GM23338 (cell line): ENCODE results near the gene HNF4A. TPM values are rescaled to one million over a fixed set of nuclear protein-coding genes. Genes with fewer than 3 reads are reported as not detected.

Source experiments
- ATAC-seq: fragments of 200-7000 bp; cut with Tn5 transposase; 3 replicates; pipeline ENCODE4 v1.9.1; 2020
- DNase-seq: peaks from one replicate; pipeline ENCODE4 v3.0.0-alpha.2; 2015; ENCODE audit warnings: low spot score
- H2AFZ ChIP-seq: fragments of 200-600 bp; sonication (generic); 2 replicates; pipeline ENCODE4 v1.8.0; 2016; ENCODE audit warnings: antibody characterized with exemption, mild to moderate bottlenecking, moderate library complexity
- H3F3A ChIP-seq: fragments of 200-600 bp; sonication (generic); replicated peaks from 2 replicates; pipeline ENCODE4 v1.8.0; 2017; ENCODE audit warnings: antibody characterized with exemption, mixed run types, low read depth
- H3K27ac ChIP-seq: fragments of 200-600 bp; sonication (generic); 2 replicates; pipeline ENCODE4 v1.6.1; 2016; ENCODE audit warnings: low read depth
- H3K27me3 ChIP-seq: fragments of 200-600 bp; sonication (generic); 2 replicates; pipeline ENCODE4 v1.8.0; 2016; ENCODE audit warnings: mild to moderate bottlenecking, mixed run types, moderate library complexity; ENCODE audit not compliant: insufficient read depth
- H3K36me3 ChIP-seq: fragments of 200-600 bp; sonication (generic); 2 replicates; pipeline ENCODE4 v1.8.0; 2016; ENCODE audit warnings: mild to moderate bottlenecking; ENCODE audit not compliant: insufficient read depth
- H3K4me1 ChIP-seq: fragments of 200-600 bp; sonication (generic); 2 replicates; pipeline ENCODE4 v1.8.0; 2016; ENCODE audit warnings: mild to moderate bottlenecking, moderate library complexity; ENCODE audit not compliant: insufficient read depth
- H3K4me2 ChIP-seq: fragments of 200-600 bp; sonication (generic); 2 replicates; pipeline ENCODE4 v1.7.1; 2017; ENCODE audit warnings: mixed run types
- H3K4me3 ChIP-seq: fragments of 200-600 bp; sonication (generic); 2 replicates; pipeline ENCODE4 v1.6.1; 2016; ENCODE audit warnings: mixed run types
- H3K79me2 ChIP-seq: fragments of 200-600 bp; sonication (generic); replicated peaks from 2 replicates; pipeline ENCODE4 v1.8.0; 2017; ENCODE audit warnings: mild to moderate bottlenecking; ENCODE audit not compliant: insufficient read depth
- H3K9me2 ChIP-seq: fragments of 200-600 bp; sonication (generic); 2 replicates; pipeline ENCODE4 v1.8.0; 2017; ENCODE audit not compliant: insufficient read depth
- H4K20me1 ChIP-seq: fragments of 200-600 bp; sonication (generic); replicated peaks from 2 replicates; pipeline ENCODE4 v1.8.0; 2017; ENCODE audit warnings: mild to moderate bottlenecking; ENCODE audit not compliant: insufficient read depth
- H3K27ac Mint-ChIP-seq: 2 replicates; pipeline ENCODE4 v1.8.0; 2020; ENCODE audit warnings: inconsistent platforms, mild to moderate bottlenecking, moderate library complexity, mixed read lengths
- H3K27me3 Mint-ChIP-seq: 3 replicates; pipeline ENCODE4 v1.8.0; 2022; ENCODE audit warnings: low read depth, mild to moderate bottlenecking, moderate library complexity, mixed read lengths, inconsistent platforms; ENCODE audit not compliant: insufficient read depth, poor library complexity
- H3K36me3 Mint-ChIP-seq: 3 replicates; pipeline ENCODE4 v1.8.0; 2021; ENCODE audit warnings: low read depth, mild to moderate bottlenecking, inconsistent platforms, moderate library complexity, mixed read lengths
- H3K4me1 Mint-ChIP-seq: 3 replicates; pipeline ENCODE4 v1.8.0; 2020; ENCODE audit warnings: mild to moderate bottlenecking, inconsistent platforms, mixed read lengths
- H3K4me3 Mint-ChIP-seq: 3 replicates; pipeline ENCODE4 v1.8.0; 2021; ENCODE audit warnings: moderate library complexity, mild to moderate bottlenecking, inconsistent platforms, mixed read lengths
- H3K9me3 Mint-ChIP-seq: 3 replicates; pipeline ENCODE4 v1.8.0; 2020; ENCODE audit warnings: moderate library complexity, mild to moderate bottlenecking, inconsistent platforms, mixed read lengths
- CREB1 ChIP-seq: fragments of 250-450 bp; sonication (Bioruptor Pico); IDR thresholded peaks from 2 replicates; pipeline ENCODE4 v1.5.0; 2020; ENCODE audit warnings: low read depth, mild to moderate bottlenecking, moderate library complexity
- EZH2 ChIP-seq: fragments of 200-600 bp; sonication (generic); IDR thresholded peaks from one replicate; pipeline ENCODE4 v1.8.0; 2017; ENCODE audit warnings: antibody characterized with exemption, mild to moderate bottlenecking, low read depth; ENCODE audit not compliant: unreplicated experiment
- EZH2phosphoT487 ChIP-seq: fragments of 200-600 bp; sonication (generic); IDR thresholded peaks from one replicate; pipeline ENCODE4 v1.8.1; 2018; ENCODE audit warnings: antibody characterized with exemption; ENCODE audit not compliant: unreplicated experiment
- JUNB ChIP-seq: IDR thresholded peaks from one replicate; pipeline ENCODE4 v1.6.1; 2016; ENCODE audit warnings: antibody characterized with exemption; ENCODE audit not compliant: unreplicated experiment
- NANOG ChIP-seq: IDR thresholded peaks from 2 replicates; pipeline ENCODE4 v1.6.1; 2016; ENCODE audit warnings: antibody characterized with exemption, borderline replicate concordance
- POLR2AphosphoS5 ChIP-seq: IDR thresholded peaks from 2 replicates; pipeline ENCODE4 v1.6.1; 2016; ENCODE audit warnings: antibody characterized with exemption, low read depth
- STAT1 ChIP-seq: IDR thresholded peaks from one replicate; pipeline ENCODE4 v1.6.1; 2016; ENCODE audit warnings: antibody characterized with exemption; ENCODE audit not compliant: unreplicated experiment
- ZNF114 ChIP-seq: fragments of 250-450 bp; sonication (Bioruptor Pico); IDR thresholded peaks from 2 replicates; pipeline ENCODE4 v1.5.0; 2020; ENCODE audit warnings: mild to moderate bottlenecking, moderate library complexity
- ZNF331 ChIP-seq: fragments of 250-450 bp; sonication (Bioruptor Pico); IDR thresholded peaks from 2 replicates; pipeline ENCODE4 v1.5.0; 2020; ENCODE audit warnings: low read depth, mild to moderate bottlenecking, moderate library complexity
- polyA plus RNA-seq: library from polyadenylated mRNA; unstranded; fragments of >200 nt; fragmentation: Nextera tagmentation; extraction: Ambion mirVana; gene quantifications from 2 replicates; pipeline ENCODE4 v1.2.1, GENCODE V29; 2016
- total RNA-seq: library from RNA; depleted of rRNA; stranded (reverse); fragments of >200 nt; shearing (Covaris generic); gene quantifications from 2 replicates; pipeline ENCODE4 v1.2.3, GENCODE V29; 2014
- TF ChIP-seq, protein P1 (sequence below): IDR thresholded peaks from one replicate; pipeline ENCODE4 v1.6.1; 2018; ENCODE audit warnings: antibody characterized with exemption; ENCODE audit not compliant: unreplicated experiment
- TF ChIP-seq, protein P2 (sequence below): fragments of 250-450 bp; sonication (Bioruptor Pico); IDR thresholded peaks from 2 replicates; pipeline ENCODE4 v1.5.0; 2020; ENCODE audit warnings: mild to moderate bottlenecking, moderate library complexity
- TF ChIP-seq, protein P3 (sequence below), 2 experiments: fragments of 200-600 bp in 1 of 2; sonication (generic) in 1 of 2; conservative IDR thresholded peaks; 2 replicates each; pipeline versions ENCODE4 v1.5.1 to v1.6.1; 2016 to 2017; ENCODE audit warnings: antibody characterized with exemption in 2 of 2, low read depth in 2 of 2, mild to moderate bottlenecking in 2 of 2, moderate library complexity in 1 of 2
- TF ChIP-seq, protein P4 (sequence below): IDR thresholded peaks from 2 replicates; pipeline ENCODE4 v1.6.1; 2016; ENCODE audit warnings: antibody characterized with exemption

Gene HNF4A
- total and polyA plus RNA-seq, 2 experiments from 2014 or later: not detected

DNA sequence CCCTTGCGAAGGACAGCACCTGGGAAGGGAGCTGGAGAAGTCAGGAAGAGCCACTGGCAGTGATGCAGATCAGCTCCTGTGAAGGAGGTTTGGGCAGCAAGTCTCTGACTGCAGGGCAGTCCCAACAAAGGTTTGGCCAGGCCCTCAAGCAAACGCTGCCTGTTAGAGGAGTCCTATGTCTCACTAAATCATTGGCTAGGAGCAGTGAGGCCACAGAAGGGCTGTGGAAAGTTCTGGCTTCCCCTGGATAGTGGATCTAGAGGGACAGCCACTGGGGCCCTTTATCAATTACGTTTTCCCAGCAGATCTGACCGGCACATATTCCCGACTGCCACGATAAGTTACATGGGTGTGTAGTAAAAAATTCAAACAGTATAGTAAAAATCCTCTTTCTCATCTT lies 122.7 kb downstream of the HNF4A start:
- no peak overlapping the region for H3K4me3 Mint-ChIP-seq

More for the DNA sequence above, 122.7 kb downstream of the HNF4A start:
- Histone ChIP-seq H3K4me3 (no peak overlapping the region), H3K9me2 (no peaks in the 10 kb centered on the region), H3K4me2 (no peak overlapping the region), H3K36me3 (no peaks in the 10 kb centered on the region), H3K4me1 (peaks cover 5% of the 10 kb centered on the region; the same call in 1 of the 2 replicates), H3K27ac (no peak overlapping the region), H3K27me3 (no peaks in the 10 kb centered on the region), H2AFZ (no peak overlapping the region), H3K79me2 (peaks cover 7% of the 10 kb centered on the region), H4K20me1 (no peaks in the 10 kb centered on the region), H3F3A (no peaks in the 10 kb centered on the region)
- peaks cover 16% of the 10 kb centered on the region for H3K36me3 Mint-ChIP-seq
- peaks cover 9% of the 10 kb centered on the region for H3K27me3 Mint-ChIP-seq
- no peak for ATAC-seq
- H3K9me3 Mint-ChIP-seq: no peaks in the 10 kb centered on the region
- no peak for TF ChIP-seq CREB1
- no peak for TF ChIP-seq ZNF331 (CRISPR knock-in tag)
- no peak for TF ChIP-seq EZH2
- TF ChIP-seq EZH2phosphoT487: no peak
- TF ChIP-seq, protein P1, sequence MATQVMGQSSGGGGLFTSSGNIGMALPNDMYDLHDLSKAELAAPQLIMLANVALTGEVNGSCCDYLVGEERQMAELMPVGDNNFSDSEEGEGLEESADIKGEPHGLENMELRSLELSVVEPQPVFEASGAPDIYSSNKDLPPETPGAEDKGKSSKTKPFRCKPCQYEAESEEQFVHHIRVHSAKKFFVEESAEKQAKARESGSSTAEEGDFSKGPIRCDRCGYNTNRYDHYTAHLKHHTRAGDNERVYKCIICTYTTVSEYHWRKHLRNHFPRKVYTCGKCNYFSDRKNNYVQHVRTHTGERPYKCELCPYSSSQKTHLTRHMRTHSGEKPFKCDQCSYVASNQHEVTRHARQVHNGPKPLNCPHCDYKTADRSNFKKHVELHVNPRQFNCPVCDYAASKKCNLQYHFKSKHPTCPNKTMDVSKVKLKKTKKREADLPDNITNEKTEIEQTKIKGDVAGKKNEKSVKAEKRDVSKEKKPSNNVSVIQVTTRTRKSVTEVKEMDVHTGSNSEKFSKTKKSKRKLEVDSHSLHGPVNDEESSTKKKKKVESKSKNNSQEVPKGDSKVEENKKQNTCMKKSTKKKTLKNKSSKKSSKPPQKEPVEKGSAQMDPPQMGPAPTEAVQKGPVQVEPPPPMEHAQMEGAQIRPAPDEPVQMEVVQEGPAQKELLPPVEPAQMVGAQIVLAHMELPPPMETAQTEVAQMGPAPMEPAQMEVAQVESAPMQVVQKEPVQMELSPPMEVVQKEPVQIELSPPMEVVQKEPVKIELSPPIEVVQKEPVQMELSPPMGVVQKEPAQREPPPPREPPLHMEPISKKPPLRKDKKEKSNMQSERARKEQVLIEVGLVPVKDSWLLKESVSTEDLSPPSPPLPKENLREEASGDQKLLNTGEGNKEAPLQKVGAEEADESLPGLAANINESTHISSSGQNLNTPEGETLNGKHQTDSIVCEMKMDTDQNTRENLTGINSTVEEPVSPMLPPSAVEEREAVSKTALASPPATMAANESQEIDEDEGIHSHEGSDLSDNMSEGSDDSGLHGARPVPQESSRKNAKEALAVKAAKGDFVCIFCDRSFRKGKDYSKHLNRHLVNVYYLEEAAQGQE: no peak
- TF ChIP-seq NANOG: no peak
- TF ChIP-seq, protein P2, sequence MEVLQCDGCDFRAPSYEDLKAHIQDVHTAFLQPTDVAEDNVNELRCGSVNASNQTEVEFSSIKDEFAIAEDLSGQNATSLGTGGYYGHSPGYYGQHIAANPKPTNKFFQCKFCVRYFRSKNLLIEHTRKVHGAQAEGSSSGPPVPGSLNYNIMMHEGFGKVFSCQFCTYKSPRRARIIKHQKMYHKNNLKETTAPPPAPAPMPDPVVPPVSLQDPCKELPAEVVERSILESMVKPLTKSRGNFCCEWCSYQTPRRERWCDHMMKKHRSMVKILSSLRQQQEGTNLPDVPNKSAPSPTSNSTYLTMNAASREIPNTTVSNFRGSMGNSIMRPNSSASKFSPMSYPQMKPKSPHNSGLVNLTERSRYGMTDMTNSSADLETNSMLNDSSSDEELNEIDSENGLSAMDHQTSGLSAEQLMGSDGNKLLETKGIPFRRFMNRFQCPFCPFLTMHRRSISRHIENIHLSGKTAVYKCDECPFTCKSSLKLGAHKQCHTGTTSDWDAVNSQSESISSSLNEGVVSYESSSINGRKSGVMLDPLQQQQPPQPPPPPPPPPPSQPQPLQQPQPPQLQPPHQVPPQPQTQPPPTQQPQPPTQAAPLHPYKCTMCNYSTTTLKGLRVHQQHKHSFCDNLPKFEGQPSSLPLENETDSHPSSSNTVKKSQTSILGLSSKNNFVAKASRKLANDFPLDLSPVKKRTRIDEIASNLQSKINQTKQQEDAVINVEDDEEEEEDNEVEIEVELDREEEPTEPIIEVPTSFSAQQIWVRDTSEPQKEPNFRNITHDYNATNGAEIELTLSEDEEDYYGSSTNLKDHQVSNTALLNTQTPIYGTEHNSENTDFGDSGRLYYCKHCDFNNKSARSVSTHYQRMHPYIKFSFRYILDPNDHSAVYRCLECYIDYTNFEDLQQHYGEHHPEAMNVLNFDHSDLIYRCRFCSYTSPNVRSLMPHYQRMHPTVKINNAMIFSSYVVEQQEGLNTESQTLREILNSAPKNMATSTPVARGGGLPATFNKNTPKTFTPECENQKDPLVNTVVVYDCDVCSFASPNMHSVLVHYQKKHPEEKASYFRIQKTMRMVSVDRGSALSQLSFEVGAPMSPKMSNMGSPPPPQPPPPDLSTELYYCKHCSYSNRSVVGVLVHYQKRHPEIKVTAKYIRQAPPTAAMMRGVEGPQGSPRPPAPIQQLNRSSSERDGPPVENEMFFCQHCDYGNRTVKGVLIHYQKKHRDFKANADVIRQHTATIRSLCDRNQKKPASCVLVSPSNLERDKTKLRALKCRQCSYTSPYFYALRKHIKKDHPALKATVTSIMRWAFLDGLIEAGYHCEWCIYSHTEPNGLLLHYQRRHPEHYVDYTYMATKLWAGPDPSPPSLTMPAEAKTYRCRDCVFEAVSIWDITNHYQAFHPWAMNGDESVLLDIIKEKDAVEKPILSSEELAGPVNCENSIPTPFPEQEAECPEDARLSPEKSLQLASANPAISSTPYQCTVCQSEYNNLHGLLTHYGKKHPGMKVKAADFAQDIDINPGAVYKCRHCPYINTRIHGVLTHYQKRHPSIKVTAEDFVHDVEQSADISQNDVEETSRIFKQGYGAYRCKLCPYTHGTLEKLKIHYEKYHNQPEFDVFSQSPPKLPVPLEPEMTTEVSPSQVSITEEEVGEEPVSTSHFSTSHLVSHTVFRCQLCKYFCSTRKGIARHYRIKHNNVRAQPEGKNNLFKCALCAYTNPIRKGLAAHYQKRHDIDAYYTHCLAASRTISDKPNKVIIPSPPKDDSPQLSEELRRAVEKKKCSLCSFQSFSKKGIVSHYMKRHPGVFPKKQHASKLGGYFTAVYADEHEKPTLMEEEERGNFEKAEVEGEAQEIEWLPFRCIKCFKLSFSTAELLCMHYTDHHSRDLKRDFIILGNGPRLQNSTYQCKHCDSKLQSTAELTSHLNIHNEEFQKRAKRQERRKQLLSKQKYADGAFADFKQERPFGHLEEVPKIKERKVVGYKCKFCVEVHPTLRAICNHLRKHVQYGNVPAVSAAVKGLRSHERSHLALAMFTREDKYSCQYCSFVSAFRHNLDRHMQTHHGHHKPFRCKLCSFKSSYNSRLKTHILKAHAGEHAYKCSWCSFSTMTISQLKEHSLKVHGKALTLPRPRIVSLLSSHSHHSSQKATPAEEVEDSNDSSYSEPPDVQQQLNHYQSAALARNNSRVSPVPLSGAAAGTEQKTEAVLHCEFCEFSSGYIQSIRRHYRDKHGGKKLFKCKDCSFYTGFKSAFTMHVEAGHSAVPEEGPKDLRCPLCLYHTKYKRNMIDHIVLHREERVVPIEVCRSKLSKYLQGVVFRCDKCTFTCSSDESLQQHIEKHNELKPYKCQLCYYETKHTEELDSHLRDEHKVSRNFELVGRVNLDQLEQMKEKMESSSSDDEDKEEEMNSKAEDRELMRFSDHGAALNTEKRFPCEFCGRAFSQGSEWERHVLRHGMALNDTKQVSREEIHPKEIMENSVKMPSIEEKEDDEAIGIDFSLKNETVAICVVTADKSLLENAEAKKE (CRISPR knock-in tag): no peak
- TF ChIP-seq JUNB: no peak
- TF ChIP-seq, protein P3, sequence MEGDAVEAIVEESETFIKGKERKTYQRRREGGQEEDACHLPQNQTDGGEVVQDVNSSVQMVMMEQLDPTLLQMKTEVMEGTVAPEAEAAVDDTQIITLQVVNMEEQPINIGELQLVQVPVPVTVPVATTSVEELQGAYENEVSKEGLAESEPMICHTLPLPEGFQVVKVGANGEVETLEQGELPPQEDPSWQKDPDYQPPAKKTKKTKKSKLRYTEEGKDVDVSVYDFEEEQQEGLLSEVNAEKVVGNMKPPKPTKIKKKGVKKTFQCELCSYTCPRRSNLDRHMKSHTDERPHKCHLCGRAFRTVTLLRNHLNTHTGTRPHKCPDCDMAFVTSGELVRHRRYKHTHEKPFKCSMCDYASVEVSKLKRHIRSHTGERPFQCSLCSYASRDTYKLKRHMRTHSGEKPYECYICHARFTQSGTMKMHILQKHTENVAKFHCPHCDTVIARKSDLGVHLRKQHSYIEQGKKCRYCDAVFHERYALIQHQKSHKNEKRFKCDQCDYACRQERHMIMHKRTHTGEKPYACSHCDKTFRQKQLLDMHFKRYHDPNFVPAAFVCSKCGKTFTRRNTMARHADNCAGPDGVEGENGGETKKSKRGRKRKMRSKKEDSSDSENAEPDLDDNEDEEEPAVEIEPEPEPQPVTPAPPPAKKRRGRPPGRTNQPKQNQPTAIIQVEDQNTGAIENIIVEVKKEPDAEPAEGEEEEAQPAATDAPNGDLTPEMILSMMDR (conservative IDR thresholded peaks at IDR 0.05; ENCODE audit: low read depth in 2 of 2): no peak
- no peak for TF ChIP-seq STAT1
- TF ChIP-seq ZNF114: no peak
- no peak for TF ChIP-seq POLR2AphosphoS5
- TF ChIP-seq, protein P4, sequence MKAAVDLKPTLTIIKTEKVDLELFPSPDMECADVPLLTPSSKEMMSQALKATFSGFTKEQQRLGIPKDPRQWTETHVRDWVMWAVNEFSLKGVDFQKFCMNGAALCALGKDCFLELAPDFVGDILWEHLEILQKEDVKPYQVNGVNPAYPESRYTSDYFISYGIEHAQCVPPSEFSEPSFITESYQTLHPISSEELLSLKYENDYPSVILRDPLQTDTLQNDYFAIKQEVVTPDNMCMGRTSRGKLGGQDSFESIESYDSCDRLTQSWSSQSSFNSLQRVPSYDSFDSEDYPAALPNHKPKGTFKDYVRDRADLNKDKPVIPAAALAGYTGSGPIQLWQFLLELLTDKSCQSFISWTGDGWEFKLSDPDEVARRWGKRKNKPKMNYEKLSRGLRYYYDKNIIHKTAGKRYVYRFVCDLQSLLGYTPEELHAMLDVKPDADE: no peak
- peaks cover 13% of the 10 kb centered on the region; the same call in 2 of the 3 replicates for H3K4me1 Mint-ChIP-seq
- no peak for DNase-seq
- no peak overlapping the region for H3K27ac Mint-ChIP-seq
